Eye (tissue), 1 donor: ENCODE measurements around the gene WNT3.

Experiments
- DNase-seq: peaks from one replicate; pipeline ENCODE4 v3.0.0-alpha.2; 2015

WNT3 gene

DNA sequence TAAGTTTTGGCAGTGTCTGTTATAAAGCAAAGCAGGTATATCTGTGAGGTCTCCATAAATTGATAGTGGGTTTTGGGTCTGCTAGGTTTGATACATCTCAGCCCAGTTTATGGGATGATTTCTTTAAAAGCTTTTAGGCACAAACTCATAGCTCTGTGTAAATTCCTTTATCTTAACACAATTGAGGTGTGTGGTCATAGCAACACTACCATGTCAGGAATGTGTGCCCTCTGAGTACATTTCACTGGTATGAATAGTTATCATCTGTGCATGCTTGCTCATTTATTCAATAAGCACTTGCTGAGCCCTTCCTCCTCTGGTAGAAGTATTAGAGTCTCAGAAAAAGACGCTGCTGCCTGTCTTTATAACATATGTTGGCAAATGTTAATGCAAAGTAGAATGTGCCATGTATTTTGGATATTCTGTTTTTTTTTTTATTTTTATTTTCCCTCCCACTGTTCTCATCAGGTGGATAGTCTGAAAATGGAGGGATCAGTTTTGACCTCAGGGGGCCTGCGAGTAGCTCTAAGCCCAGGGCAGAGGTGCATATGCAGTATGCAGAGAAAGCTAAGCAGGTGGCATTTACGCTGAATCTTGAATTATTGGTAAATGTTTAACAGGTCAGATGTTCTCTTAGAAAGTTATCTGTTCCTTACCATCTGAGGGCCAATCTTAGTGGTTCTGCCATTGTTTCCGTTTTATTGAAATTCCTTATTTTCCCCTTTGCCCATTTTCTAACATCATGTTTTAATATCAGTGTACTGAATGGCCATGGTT is 90.7 kb downstream of the WNT3 start:
- DNase-seq, result peak; percentile 4

DNA sequence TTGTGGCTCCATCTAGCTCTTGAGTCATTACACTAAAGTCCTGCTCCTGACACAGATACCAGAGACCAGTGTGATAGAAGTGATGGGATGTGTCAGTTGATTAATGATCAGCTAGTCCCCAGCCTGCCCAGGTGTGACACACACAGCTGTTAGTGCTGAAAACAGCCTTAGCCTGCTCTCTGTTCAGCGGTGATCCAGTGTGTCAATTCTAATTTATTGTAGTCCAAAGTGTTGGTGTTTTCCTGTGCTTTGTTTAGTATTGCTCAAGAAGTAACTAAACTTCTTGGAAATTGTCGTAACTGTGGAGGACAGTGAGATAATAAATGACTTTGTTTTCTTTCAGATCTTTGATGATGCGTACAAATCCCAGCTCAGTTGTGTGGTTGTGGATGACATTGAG is 92.3 kb downstream of the WNT3 start:
- no peak for DNase-seq

DNA sequence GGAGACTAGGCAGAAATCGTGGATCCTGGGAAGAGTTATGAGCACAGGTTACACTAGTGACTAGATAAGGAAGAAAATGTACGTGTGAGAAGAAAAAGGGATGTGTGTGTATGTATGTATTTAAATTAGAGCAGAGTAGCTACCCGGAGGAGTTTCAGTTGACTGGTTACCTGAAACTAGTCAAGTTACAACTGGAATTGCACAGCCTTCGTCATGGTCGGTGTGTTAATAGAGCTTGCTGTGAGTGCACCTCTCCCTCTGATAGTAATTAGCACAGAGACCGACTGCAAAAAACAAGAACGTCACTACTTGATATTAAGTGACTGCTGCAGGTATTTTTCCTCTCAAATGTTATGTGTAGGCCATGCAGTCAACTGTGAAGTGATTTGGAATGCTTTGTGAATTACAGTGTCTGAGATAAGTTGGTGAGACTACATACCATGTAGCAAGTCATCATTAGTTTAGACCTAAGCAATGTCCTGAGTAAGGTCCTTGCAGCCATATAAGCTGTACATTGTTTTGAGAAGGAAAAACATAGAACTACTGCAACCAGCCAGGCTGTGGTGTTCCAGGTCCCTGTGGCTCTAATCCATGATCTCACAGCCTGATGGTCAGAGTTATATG is 95.7 kb downstream of the WNT3 start:
- no peak for DNase-seq

DNA sequence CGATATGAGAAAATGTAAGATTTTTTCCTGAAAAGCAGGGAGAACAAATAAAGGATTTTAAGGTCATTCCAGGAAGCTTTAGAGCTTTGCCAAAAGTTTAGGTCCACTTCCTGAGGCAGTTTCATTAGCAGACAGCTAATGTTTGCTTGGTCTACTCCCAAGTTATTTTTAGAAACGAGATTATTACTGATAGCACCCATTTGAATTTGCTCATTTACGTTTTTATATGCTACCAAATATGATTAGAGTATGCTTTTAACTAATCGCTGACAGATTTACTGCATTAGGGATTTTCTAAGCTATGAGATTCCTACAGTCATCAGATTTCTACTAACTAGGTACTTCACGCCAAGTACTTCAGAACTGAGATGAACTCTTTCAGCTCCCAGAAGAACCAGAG is 98.1 kb downstream of the WNT3 start:
- DNase-seq, result no peak

DNA sequence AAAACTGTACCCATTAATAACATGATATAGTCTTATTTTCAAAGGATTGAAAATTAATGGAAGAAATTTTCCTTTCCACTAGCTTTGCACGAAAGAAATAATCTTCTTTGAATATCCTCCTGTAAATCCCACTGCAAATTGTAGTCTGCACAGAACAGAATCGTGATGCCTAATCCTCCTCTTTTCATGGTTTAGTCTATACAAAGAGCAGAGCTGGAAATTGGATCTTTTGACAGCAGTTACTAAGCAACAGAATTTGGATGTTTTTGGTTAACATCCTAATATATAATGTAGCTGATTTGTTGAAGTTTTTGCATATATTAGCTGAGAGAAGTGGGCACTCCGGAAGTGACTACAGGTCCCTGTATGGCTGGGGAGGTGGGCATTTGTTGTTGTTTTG is 98.6 kb downstream of the WNT3 start:
- no peak for DNase-seq

DNA sequence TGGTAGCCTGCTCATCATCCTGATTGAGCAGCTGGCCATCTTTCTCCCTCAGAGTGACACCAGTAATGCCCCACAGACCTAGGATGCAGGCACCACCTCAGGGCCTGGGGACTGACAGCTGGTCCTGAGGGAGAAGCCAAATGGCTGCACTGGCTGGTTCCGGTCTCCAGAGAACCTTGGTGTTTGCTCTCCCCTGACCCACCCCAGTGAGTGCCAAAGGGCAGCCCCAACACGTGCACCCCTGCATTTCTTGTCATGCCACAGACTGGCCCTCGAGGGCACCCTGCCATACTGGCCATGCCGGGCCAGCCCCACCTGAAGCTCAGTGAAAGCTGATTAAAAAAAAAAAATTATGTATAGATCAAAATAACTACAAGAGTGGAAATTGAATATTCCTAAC is 100.5 kb downstream of the WNT3 start:
- no peak for DNase-seq
